ENCODE data around the gene E2F7.

E2F7 gene

DNA sequence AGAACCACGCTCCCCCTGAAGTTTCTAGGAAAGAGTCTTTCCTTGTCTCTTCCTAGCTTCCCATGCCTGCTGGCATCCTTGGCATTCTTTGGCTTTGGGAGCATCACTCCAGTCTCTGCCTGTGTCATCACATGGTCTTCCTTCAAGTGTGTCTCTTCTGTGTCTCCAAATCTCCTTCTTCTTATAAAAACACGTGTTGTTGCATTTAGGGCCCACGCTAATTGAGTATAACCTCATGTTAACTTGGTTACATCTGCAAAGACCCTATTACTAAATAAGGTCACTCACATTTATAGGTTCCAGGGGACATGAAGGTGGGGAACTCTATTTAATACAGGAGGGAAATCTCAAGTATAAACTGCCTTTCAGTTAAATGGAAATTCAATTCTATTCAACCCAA is 63.0 kb downstream of the E2F7 start:
- no peak overlapping the region for H2AFZ ChIP-seq
- no peak overlapping the region for H3K4me3 ChIP-seq (ENCODE audit: low read depth, low read length)
- no peak overlapping the region for H3K4me2 ChIP-seq (ENCODE audit: low read length)
- no peak overlapping the region for H3K9ac ChIP-seq
- no peaks in the 10 kb centered on the region for H3K27me3 ChIP-seq (ENCODE audit: control insufficient read depth, insufficient read depth, low read length)
- H3K27ac ChIP-seq = no peak overlapping the region
- H3K79me2 ChIP-seq = no peaks in the 10 kb centered on the region
- no peaks in the 10 kb centered on the region for H3K9me3 ChIP-seq (ENCODE audit: control insufficient read depth, low read length)
- no peaks in the 10 kb centered on the region for H3K4me1 ChIP-seq
- no peaks in the 10 kb centered on the region for H3K36me3 ChIP-seq (ENCODE audit: control insufficient read depth, insufficient read depth, low read length)
- TF ChIP-seq, protein P1, sequence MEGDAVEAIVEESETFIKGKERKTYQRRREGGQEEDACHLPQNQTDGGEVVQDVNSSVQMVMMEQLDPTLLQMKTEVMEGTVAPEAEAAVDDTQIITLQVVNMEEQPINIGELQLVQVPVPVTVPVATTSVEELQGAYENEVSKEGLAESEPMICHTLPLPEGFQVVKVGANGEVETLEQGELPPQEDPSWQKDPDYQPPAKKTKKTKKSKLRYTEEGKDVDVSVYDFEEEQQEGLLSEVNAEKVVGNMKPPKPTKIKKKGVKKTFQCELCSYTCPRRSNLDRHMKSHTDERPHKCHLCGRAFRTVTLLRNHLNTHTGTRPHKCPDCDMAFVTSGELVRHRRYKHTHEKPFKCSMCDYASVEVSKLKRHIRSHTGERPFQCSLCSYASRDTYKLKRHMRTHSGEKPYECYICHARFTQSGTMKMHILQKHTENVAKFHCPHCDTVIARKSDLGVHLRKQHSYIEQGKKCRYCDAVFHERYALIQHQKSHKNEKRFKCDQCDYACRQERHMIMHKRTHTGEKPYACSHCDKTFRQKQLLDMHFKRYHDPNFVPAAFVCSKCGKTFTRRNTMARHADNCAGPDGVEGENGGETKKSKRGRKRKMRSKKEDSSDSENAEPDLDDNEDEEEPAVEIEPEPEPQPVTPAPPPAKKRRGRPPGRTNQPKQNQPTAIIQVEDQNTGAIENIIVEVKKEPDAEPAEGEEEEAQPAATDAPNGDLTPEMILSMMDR (IDR thresholded peaks at IDR 0.05) = no peak

DNA sequence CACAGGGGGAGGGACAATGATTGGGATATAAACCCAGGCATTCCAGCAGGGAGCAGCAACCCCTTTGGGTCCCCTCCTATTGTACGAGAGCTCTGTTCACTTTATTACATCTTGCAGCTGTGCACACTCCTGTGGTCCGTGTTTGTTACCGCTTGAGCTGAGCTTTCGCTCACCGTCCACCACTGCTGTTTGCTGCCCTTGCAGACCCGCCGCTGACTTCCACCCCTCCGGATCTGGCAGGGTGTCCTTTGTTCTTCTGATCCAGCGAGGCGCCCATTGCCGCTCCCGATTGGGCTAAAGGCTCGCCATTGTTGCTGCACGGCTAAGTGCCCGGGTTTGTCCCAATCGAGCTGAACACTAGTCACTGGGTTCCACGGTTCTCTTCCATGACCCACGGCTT is 64.1 kb downstream of the E2F7 start:
- no peaks in the 10 kb centered on the region for H3K36me3 ChIP-seq (ENCODE audit: control insufficient read depth, insufficient read depth, low read length)
- H3K79me2 ChIP-seq = no peaks in the 10 kb centered on the region
- H3K9me3 ChIP-seq (ENCODE audit: control insufficient read depth, low read length) = no peaks in the 10 kb centered on the region
- no peak overlapping the region for H3K9ac ChIP-seq
- H3K27ac ChIP-seq = no peak overlapping the region
- H3K27me3 ChIP-seq (ENCODE audit: control insufficient read depth, insufficient read depth, low read length) = no peaks in the 10 kb centered on the region
- no peak overlapping the region for H3K4me3 ChIP-seq (ENCODE audit: low read depth, low read length)
- no peak overlapping the region for H2AFZ ChIP-seq
- TF ChIP-seq, protein P1 (IDR thresholded peaks at IDR 0.05) = no peak
- no peak overlapping the region for H3K4me2 ChIP-seq (ENCODE audit: low read length)
- H3K4me1 ChIP-seq = no peaks in the 10 kb centered on the region

DNA sequence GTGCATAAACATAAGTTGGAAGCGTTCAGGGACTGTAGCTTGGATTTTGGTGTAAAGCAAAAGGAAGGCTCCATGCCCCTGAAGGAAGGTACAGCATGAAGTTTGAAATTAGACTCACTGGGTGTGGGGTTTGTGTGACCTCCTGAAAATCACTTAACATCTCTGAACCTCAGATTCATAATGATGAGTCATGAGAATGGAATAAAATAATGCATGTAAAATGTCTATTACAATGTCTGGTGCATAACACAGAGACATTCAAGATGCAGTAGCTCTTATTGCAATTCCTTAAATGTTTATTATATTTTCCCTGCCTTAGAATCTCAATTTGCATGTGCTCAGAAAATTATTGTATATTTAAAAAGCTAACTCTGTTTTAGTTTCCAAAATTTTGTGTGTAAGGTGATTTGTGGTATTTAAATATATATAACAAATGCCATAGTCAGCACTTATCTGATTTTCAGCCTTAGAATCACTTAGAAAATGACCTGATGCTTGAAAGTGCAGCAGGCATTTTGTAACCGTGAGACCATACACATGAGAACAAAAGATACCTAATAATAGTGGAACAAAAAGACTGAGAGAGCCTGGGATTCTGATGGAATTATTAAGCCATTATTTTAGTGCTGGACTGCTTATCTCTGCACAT is 66.3 kb downstream of the E2F7 start:
- Histone ChIP-seq H3K27ac (no peak overlapping the region), H3K9me3 (ENCODE audit: control insufficient read depth, low read length) (no peaks in the 10 kb centered on the region), H3K27me3 (ENCODE audit: control insufficient read depth, insufficient read depth, low read length) (no peaks in the 10 kb centered on the region), H3K9ac (no peak overlapping the region), H3K79me2 (no peaks in the 10 kb centered on the region), H3K4me1 (no peaks in the 10 kb centered on the region), H3K4me3 (ENCODE audit: low read depth, low read length) (no peak overlapping the region), H3K4me2 (ENCODE audit: low read length) (no peak overlapping the region), H3K36me3 (ENCODE audit: control insufficient read depth, insufficient read depth, low read length) (no peaks in the 10 kb centered on the region), H2AFZ (no peak overlapping the region)
- TF ChIP-seq, protein P1 (IDR thresholded peaks at IDR 0.05) = no peak

DNA sequence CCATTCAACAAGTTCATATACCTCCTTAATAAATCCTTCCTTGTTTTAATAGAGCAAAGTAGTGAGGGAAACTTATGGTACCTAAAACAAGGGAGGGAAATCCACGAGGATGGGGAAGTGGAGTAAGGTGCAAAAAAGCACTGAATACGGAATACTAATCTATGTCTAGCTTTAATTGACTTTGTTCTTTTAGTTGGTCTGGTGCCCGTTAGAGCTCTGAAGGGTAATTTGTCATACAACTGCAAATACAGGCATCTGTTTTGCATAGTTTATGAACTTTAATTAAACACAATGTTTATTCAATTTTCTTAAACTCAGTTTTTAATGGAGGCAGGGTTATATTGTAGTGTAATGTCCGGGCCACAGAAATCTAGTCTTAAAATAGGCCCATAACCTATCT is 67.0 kb downstream of the E2F7 start:
- Histone ChIP-seq H3K79me2 (no peaks in the 10 kb centered on the region), H3K4me2 (ENCODE audit: low read length) (no peak overlapping the region), H3K36me3 (ENCODE audit: control insufficient read depth, insufficient read depth, low read length) (no peaks in the 10 kb centered on the region), H3K9me3 (ENCODE audit: control insufficient read depth, low read length) (no peaks in the 10 kb centered on the region), H3K4me1 (no peaks in the 10 kb centered on the region), H3K27ac (no peak overlapping the region), H2AFZ (no peak overlapping the region), H3K27me3 (ENCODE audit: control insufficient read depth, insufficient read depth, low read length) (no peaks in the 10 kb centered on the region), H3K9ac (no peak overlapping the region), H3K4me3 (ENCODE audit: low read depth, low read length) (no peak overlapping the region)
- TF ChIP-seq, protein P1 (IDR thresholded peaks at IDR 0.05) = no peak
